Measurements from ENCODE around the gene WNT6.

The WNT6 gene

GRCh38 chr2:218858671-218859555, 692 bp upstream of the WNT6 start:
- no peak for DNase-seq

- DNase-seq: no peak
These were observed 605 bp downstream of the WNT6 start for GRCh38 chr2:218859988-218860831.

DNA sequence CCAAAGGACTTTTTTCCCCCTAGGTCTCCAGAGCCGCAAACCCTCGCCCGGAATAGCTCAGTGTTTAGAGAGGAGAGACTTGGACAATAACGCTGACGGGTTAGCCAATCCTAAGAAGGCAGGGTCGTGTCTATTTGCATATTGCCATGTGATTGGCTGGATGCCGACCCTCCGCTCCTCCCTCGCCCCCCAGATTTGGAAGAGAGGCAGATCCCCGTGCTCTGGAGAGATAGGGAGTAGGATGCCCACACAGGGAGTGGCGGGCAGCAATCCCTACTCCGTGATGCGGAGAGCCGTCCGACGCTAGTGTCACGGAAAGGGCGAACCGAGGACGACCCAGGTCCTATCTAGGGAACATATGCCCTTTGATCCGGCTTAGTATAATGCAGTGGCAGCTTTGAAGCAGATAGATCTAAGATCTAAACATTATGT, 1.4 kb downstream of the WNT6 start:
- DNase-seq: no peak

GRCh38 chr2:218861645-218862318, 2.2 kb downstream of the WNT6 start:
- no peak for DNase-seq

DNA sequence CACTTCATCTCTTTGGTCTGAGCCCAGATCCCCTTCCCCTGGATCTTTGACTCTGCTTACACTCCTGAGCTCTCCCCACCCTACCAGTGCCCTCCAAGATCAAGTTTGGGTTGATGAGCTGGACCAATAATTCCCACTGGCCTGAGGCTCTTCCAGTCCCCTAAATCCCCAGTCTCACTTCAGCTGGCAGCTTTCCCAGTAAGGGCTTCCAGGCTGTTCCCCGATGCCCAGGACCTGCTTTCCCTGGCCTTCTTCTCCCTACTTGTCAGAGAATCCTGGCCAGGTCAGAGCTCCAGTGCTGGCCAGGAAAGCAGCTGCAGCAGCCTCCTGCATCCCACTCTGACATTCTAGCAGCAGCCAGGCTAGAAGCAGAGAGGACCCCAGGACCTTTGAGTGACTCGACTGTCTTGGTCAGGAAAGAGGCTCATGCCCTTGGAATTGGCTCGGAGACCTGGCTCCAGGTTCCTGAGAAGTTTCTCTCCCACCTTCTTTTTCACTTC, 3.5 kb downstream of the WNT6 start:
- no peak for DNase-seq

DNA sequence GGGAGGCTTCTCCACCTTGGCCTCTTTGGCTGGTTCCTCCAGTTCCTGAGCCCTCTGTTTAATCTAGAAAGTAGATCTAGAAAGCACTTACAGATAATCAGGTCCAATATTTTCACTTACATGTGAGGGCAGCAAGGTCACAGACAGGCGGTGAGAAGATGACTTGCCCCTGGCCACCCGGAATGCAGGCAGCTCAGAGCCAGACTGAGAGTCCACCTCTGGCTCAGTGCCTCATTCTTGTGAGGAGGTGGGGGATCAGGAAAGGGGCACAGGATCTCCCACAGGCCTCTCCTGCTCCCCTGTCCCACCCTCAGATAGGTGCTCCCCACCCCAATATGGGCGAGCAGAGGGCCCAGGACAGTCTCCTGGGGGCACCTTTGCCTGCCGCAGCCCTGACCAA, 5.8 kb downstream of the WNT6 start:
- DNase-seq: no peak

DNA sequence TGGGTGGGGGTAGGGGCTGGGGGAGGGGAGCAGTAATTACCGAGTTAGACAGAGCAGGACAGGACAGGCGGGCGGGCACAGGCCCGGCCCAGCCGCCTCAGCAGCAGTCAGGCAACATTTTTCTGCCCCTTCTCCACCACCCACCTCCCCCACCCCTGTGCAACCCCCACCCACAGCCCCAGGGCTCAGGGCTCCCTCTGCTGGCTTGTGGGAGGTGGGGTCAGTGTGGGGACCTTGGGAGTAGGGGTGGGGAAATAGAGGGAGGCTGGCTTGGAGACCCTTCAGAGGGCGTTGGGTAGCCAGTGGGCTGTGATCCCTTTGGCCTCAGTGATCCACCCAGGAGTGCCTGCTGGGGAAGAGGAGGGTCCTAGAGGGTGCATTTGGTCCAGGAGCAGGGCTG, 6.4 kb downstream of the WNT6 start:
- DNase-seq: no peak

DNA sequence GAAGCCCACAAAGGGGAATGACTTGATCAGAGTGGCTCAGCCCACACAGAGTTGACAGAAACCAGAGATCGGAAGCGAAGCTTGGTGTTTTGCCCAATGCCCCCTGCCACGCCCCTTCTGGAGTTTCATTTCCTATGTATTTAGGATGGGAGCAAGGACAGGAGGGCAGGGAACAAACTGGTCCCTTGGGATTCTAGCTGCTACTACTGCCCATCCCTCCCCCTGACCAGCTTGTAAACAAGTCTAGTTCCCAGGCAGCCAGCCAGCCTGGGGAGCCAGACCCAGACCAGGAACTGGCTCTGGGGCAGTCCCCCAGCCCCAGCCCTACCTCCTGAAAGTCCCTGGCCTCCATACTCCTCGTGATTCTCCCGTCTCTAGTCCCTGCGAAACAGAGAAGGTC, 8.3 kb downstream of the WNT6 start:
- no peak for DNase-seq

GRCh38 chr2:218869064-218869463, 9.5 kb downstream of the WNT6 start:
- no peak for DNase-seq

DNA sequence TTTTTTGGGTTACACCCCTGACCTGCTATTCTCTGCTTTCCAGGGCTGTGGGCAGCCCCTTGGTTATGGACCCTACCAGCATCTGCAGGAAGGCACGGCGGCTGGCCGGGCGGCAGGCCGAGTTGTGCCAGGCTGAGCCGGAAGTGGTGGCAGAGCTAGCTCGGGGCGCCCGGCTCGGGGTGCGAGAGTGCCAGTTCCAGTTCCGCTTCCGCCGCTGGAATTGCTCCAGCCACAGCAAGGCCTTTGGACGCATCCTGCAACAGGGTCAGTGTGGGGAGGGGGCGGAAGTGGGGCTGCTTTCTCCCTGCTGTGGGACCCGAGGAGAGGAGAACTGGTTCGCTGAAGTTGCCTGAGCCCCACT, 11.4 kb downstream of the WNT6 start:
- no peak for DNase-seq

DNA sequence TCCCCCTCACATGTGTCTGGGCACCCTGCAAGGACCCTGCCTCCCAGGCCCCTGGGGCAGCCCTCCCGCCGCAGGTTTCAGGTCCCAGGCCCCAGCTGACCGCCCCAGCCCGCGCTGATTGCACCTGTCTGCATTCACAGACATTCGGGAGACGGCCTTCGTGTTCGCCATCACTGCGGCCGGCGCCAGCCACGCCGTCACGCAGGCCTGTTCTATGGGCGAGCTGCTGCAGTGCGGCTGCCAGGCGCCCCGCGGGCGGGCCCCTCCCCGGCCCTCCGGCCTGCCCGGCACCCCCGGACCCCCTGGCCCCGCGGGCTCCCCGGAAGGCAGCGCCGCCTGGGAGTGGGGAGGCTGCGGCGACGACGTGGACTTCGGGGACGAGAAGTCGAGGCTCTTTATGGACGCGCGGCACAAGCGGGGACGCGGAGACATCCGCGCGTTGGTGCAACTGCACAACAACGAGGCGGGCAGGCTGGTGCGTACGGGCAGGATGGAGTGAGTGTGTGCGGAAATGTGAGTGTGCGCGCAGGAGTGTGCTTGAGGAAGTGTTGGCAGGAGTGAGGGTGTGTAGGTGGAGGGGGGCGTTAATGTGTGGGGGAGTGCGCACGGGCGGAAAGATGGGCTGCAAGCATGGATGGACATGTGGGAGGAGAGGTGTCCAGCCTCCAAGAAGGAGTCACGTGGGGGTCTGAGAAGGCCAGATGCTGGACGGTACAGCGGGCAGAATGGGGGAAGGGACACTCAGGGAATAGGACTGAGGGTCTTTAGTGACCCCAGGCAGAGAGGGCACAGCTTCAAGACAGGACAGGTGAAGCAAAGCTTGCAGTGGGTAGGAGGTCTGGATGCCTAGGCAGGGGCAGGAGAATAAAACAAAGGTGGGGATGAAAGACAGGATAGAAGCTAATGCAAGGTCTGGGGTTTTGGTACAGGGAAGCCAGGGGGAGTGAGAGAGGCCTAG, 12.0 kb downstream of the WNT6 start:
- DNase-seq: no peak

- no peak for DNase-seq
These were observed 13.2 kb downstream of the WNT6 start for GRCh38 chr2:218872645-218873358.

DNA sequence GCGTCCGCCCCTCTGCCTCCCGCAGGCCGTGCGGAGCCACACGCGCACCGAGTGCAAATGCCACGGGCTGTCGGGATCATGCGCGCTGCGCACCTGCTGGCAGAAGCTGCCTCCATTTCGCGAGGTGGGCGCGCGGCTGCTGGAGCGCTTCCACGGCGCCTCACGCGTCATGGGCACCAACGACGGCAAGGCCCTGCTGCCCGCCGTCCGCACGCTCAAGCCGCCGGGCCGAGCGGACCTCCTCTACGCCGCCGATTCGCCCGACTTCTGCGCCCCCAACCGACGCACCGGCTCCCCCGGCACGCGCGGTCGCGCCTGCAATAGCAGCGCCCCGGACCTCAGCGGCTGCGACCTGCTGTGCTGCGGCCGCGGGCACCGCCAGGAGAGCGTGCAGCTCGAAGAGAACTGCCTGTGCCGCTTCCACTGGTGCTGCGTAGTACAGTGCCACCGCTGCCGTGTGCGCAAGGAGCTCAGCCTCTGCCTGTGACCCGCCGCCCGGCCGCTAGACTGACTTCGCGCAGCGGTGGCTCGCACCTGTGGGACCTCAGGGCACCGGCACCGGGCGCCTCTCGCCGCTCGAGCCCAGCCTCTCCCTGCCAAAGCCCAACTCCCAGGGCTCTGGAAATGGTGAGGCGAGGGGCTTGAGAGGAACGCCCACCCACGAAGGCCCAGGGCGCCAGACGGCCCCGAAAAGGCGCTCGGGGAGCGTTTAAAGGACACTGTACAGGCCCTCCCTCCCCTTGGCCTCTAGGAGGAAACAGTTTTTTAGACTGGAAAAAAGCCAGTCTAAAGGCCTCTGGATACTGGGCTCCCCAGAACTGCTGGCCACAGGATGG, 14.0 kb downstream of the WNT6 start:
- DNase-seq: no peak

DNA sequence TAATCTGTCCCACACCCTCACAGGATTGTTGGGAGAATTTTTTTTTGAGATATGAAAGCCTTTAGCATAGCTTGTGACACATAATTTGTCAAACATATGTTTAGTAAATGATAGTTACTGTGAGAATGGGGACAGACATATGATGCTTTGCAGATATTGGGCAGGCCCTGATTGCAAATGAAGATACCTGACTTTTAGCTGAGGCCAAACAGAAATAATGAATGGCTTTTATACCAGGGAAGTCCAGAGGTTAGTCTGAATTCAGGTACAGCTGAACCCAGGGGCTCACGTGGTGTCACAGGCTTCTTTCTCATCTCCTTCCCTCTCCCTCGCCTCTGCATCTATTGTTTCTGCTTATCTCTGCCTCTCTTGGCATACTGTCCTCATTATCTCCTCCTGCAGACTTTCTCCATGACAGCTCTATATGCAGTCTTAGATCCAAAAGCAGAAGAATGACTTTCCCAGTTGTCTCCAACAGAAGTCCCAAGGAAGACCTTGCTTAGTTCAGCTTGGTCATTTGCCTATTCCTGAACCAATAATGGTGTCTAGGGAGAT, 16.2 kb downstream of the WNT6 start:
- no peak for DNase-seq

GRCh38 chr2:218876562-218877219, 17.1 kb downstream of the WNT6 start:
- no peak for DNase-seq

GRCh38 chr2:218877331-218877730, 17.7 kb downstream of the WNT6 start:
- no peak for DNase-seq

DNA sequence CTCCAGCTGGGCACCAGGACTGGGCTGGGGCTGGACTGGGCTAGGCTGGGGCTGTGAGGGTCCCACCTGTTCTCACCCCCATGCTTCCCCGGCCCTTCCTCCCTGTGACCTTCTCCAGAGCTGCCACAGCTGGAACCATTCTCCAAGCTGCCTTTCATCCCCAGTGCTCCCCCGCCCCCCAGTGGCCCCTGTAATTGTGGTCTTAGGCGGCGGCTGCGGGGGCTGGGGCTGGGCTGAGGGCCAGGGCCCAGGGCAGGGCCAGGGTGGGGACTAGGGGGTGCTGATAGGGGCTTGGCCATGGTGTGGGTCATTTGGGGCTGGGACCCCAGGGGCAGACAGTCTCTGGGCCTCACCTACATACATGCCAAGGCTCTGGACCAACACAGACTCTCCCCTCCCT, 18.3 kb downstream of the WNT6 start:
- DNase-seq: no peak

DNA sequence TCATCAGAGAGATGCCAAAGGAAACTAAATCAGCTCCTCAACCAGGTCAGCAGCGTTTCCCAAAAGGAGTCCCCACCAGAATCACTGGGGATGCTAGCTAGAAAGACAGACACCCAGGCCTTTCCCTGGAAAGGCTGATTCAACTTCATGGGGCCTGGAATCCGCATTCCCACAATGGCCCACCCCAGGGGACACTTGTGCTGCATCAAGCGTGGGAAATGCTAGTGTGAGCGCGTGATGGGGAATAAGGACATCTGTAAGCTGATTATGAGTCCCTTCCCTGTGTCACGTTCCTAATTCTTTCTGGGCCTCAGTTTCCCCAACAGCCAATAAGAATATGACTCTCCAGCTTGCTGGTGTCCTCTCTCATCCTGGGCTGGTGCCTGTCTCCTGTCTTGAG, 18.9 kb downstream of the WNT6 start:
- DNase-seq: no peak

GRCh38 chr2:218878926-218879761, 19.5 kb downstream of the WNT6 start:
- DNase-seq: no peak
